GM13976 (cell line): Measurements from ENCODE around the gene EVC.

Experiments used
- DNase-seq: peaks from one replicate; pipeline ENCODE4 v3.0.0; 2012; ENCODE audit warnings: low spot score
- in situ Hi-C: fragments of 300-500 bp; cut with MboI; formaldehyde crosslinking; loops from one replicate; pipeline ENCODE4 v1.12.0; 2022; ENCODE audit warnings: low sequenced_read_pairs, mixed read lengths, inconsistent platforms; ENCODE audit not compliant: unreplicated experiment
- TF ChIP-seq, protein P1 (sequence below): IDR thresholded peaks from 2 replicates; pipeline ENCODE4 v1.5.1; 2012; ENCODE audit warnings: borderline replicate concordance, mild to moderate bottlenecking; ENCODE audit not compliant: insufficient read depth; ENCODE audit errors: extremely low read depth, missing control alignments, control extremely low read depth

EVC gene

DNA sequence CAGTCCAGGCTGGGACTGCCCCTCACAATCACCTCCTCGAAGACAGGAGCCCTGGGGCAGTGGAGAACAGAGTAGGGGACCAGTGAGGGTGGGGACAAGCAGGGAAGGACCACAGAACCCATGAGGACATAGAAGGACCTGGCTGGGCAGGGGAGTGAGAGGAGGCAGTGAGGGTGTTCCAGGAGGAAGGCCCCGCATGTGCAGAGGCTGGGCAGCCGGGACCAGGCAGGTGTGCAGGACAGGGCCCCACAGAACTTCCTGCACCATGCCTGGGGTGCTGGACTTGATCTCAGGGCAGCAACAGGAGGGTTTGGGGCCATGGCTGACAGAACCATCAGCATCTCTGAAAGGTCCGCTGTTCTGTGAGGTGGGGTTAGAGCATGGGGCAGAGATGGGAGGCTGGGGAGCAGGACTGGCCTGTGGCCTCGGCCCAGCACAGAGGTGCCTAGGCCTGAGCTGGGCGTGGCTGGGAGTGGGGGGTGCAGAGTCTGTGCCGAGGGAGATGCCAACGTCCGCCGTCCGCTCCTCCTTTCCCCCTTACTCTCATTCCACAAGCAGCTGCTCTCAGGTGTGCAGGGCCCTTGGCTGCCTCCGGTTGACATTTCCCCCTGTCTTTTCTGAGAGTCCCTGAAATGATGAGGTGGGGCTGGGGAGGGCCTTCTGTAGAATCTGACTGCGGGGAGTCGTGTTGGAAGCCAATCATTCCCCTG, 40.8 kb downstream of the EVC start:
- TF ChIP-seq, protein P1, sequence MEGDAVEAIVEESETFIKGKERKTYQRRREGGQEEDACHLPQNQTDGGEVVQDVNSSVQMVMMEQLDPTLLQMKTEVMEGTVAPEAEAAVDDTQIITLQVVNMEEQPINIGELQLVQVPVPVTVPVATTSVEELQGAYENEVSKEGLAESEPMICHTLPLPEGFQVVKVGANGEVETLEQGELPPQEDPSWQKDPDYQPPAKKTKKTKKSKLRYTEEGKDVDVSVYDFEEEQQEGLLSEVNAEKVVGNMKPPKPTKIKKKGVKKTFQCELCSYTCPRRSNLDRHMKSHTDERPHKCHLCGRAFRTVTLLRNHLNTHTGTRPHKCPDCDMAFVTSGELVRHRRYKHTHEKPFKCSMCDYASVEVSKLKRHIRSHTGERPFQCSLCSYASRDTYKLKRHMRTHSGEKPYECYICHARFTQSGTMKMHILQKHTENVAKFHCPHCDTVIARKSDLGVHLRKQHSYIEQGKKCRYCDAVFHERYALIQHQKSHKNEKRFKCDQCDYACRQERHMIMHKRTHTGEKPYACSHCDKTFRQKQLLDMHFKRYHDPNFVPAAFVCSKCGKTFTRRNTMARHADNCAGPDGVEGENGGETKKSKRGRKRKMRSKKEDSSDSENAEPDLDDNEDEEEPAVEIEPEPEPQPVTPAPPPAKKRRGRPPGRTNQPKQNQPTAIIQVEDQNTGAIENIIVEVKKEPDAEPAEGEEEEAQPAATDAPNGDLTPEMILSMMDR, result no peak
- in situ Hi-C loops, result no loop called here
- DNase-seq, result no peak

GRCh38 chr4:5752376-5753184, 41.6 kb downstream of the EVC start:
- in situ Hi-C loops, result no loop called here
- DNase-seq, result no peak
- TF ChIP-seq, protein P1, result no peak

- no peak for DNase-seq
- in situ Hi-C loops, result no loop called here
- TF ChIP-seq, protein P1, result no peak
Observed at GRCh38 chr4:5753366-5753765, 42.4 kb downstream of the EVC start.

GRCh38 chr4:5753766-5754528, 42.9 kb downstream of the EVC start:
- in situ Hi-C loops, result no loop called here
- no peak for DNase-seq
- TF ChIP-seq, protein P1, result no peak

GRCh38 chr4:5754529-5754881, 43.5 kb downstream of the EVC start:
- DNase-seq, result no peak
- TF ChIP-seq, protein P1, result no peak

DNA sequence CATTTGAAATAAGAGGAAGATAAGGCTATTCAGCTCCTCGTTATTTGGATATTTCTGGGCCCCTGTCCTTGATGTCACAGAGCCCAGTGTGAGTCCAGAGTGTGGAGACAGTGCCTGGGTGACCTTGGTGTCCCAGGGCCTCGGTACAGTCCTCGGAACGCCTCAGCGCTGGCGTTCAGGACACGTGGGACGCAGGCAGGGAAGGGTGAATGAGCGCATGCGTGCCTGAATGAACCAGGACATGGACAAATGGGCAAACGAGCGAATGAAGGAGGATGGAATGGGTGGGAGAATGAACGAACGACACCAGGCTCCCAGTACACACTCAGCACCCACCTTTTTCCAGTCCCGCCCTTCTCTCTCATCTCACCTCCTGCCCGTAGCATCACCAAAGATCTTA, 44.2 kb downstream of the EVC start:
- no peak for DNase-seq
- TF ChIP-seq, protein P1, result no peak
- in situ Hi-C loops, result no loop called here

More at GRCh38 chr4:5754529-5754881, 43.5 kb downstream of the EVC start:
- in situ Hi-C loops, result no loop called here
